Kidney (tissue), 14 donors: Measurements from ENCODE around the gene CCDC127. TPM values are rescaled to one million over a fixed set of nuclear protein-coding genes. Genes with fewer than 3 reads are reported as not detected.
A peak's percentile ranks its signal among the peaks of the same experiment; 100 is the strongest.
"Not testable (repeated sequence)": the region's sequence is repeated elsewhere in the genome, so short reads cannot be mapped to it uniquely, and the experiment has no call there.

Source experiments
- DNase-seq, 5 donors: peaks; one replicate each; pipeline ENCODE4 v3.0.0-alpha.2; 2013 to 2020
- FAIRE-seq: peaks from 2 replicates; lab custom pipeline; 2012; peaks lifted over from hg19 to GRCh38; lab: Jason Lieb, UNC
- H3K27ac ChIP-seq, 2 donors: one replicate each; pipeline ENCODE4 v1.7.0; 2013; ENCODE audit warnings: low read depth in 2 of 2, low read length in 2 of 2, inconsistent platforms in 1 of 2
- H3K27me3 ChIP-seq: one replicate; pipeline ENCODE4 v1.7.1; 2013; ENCODE audit warnings: low read length, inconsistent platforms; ENCODE audit not compliant: control insufficient read depth, insufficient read depth
- H3K36me3 ChIP-seq, 3 donors: one replicate each; pipeline versions ENCODE4 v1.7.0 to v1.7.1; 2013; ENCODE audit warnings: low read length in 3 of 3, control low read depth in 1 of 3, inconsistent platforms in 1 of 3; ENCODE audit not compliant: insufficient read depth in 3 of 3, control insufficient read depth in 2 of 3
- H3K4me1 ChIP-seq, 3 donors: one replicate each; pipeline versions ENCODE4 v1.7.0 to v1.7.1; 2013; ENCODE audit warnings: low read length in 3 of 3, inconsistent platforms in 1 of 3, low read depth in 1 of 3; ENCODE audit not compliant: control insufficient read depth in 2 of 3, insufficient read depth in 2 of 3
- H3K4me3 ChIP-seq, 3 donors: one replicate each; pipeline versions ENCODE4 v1.7.0 to v1.8.1; 2013; ENCODE audit warnings: low read length in 3 of 3, control low read depth in 1 of 3, inconsistent platforms in 1 of 3
- H3K9ac ChIP-seq, 3 donors: one replicate each; pipeline versions ENCODE4 v1.7.0 to v1.7.1; 2013; ENCODE audit warnings: low read length in 3 of 3, control low read depth in 1 of 3, inconsistent platforms in 1 of 3
- H3K9me3 ChIP-seq, 3 donors: one replicate each; pipeline versions ENCODE4 v1.7.0 to v1.7.1; 2013; ENCODE audit warnings: low read length in 3 of 3, control low read depth in 1 of 3, inconsistent platforms in 1 of 3; ENCODE audit not compliant: control insufficient read depth in 2 of 3, insufficient read depth in 1 of 3
- CTCF ChIP-seq: IDR thresholded peaks from 3 replicates; pipeline ENCODE4 v1.5.1; 2012; ENCODE audit warnings: mild to moderate bottlenecking, moderate library complexity, borderline replicate concordance; ENCODE audit not compliant: insufficient read depth; ENCODE audit errors: extremely low read depth
- intact Hi-C: fragments of 100-400 bp; cut with DNase I; formaldehyde crosslinking; loops from one replicate; pipeline ENCODE4 v1.11.1; 2022
- polyA plus RNA-seq: library from polyadenylated mRNA; stranded (reverse); fragments of 350-450 nt; fragmentation: Illumina TruSeq; extraction: RNeasy Lipid Tissue Mini Kit (QIAGEN cat#74804); gene quantifications from one replicate; pipeline ENCODE4 v1.2.3, GENCODE V29; 2014; ENCODE audit warnings: low read depth, low replicate concordance; ENCODE audit not compliant: insufficient read depth
- total RNA-seq: library from RNA; stranded (reverse); fragmentation: NEBNext Ultra II Directional; extraction: Animal tissue kit (Norgen Biotek cat#: 25700); gene quantifications from one replicate; pipeline ENCODE4 v1.2.1, GENCODE V29; 2021
- donor health status: control.
- donor health status: control.
- donor health status: control.
- donor health status: control.
- donor health status: control.
- donor health status: DM: yes; HTN: yes; CAD: no.
- donor health status: Normal renal cell carcinoma (clear cell type).

CCDC127 gene
- total and polyA plus RNA-seq, 2 donors from 2014 or later = 3.2 to 5.9 TPM

- intact Hi-C loops, FAIRE-seq: not testable (repeated sequence)
- peaks cover 3 to 25% (median 19%) of the 10 kb centered on the region in 3 donors for H3K36me3 ChIP-seq
These were observed 23.2 kb upstream of the CCDC127 start for GRCh38 chr5:241045-241669.

GRCh38 chr5:240550-240949, 22.6 kb upstream of the CCDC127 start:
- intact Hi-C loops, FAIRE-seq, H3K4me1 ChIP-seq, H3K27ac ChIP-seq, DNase-seq, H3K4me3 ChIP-seq, H3K9ac ChIP-seq, H3K9me3 ChIP-seq, H3K27me3 ChIP-seq: not testable (repeated sequence)
- H3K36me3 ChIP-seq = peaks cover 3 to 25% (median 19%) of the 10 kb centered on the region in 3 donors

More at GRCh38 chr5:241045-241669, 23.2 kb upstream of the CCDC127 start:
- H3K27ac ChIP-seq, H3K27me3 ChIP-seq, DNase-seq, H3K9ac ChIP-seq, H3K4me3 ChIP-seq, H3K9me3 ChIP-seq, H3K4me1 ChIP-seq: not testable (repeated sequence)

- FAIRE-seq, intact Hi-C loops: not testable (repeated sequence)
These were observed 20.0 kb upstream of the CCDC127 start for GRCh38 chr5:237931-238330.

GRCh38 chr5:235527-235926, 17.6 kb upstream of the CCDC127 start:
- H3K4me1 ChIP-seq, intact Hi-C loops, FAIRE-seq, H3K27me3 ChIP-seq, H3K27ac ChIP-seq, H3K4me3 ChIP-seq, H3K9ac ChIP-seq, H3K9me3 ChIP-seq, DNase-seq: not testable (repeated sequence)
- H3K36me3 ChIP-seq = peaks cover 0 to 30% (median 23%) of the 10 kb centered on the region in 3 donors

More at GRCh38 chr5:237931-238330, 20.0 kb upstream of the CCDC127 start:
- not testable (repeated sequence) for DNase-seq, H3K9me3 ChIP-seq, H3K9ac ChIP-seq, H3K4me3 ChIP-seq, H3K27ac ChIP-seq, H3K27me3 ChIP-seq, H3K4me1 ChIP-seq
- peaks cover 3 to 41% (median 35%) of the 10 kb centered on the region in 3 donors for H3K36me3 ChIP-seq

- FAIRE-seq = no peak
- intact Hi-C loops = no loop called here
These were observed 16.5 kb upstream of the CCDC127 start for GRCh38 chr5:234450-234849.

GRCh38 chr5:233426-233825, 15.5 kb upstream of the CCDC127 start:
- peaks cover 10 to 44% (median 30%) of the 10 kb centered on the region in 3 donors for H3K36me3 ChIP-seq
- H3K9me3 ChIP-seq, H3K27ac ChIP-seq, H3K27me3 ChIP-seq, intact Hi-C loops, H3K4me1 ChIP-seq, FAIRE-seq, H3K4me3 ChIP-seq, H3K9ac ChIP-seq: not testable (repeated sequence)
- peak in 3 of 5 donors; percentile 39 to 61 (median 51) for DNase-seq

More at GRCh38 chr5:234450-234849, 16.5 kb upstream of the CCDC127 start:
- Histone ChIP-seq H3K27ac (no peak overlapping the region), H3K36me3 (peaks cover 4 to 34% (median 25%) of the 10 kb centered on the region in 3 donors), H3K4me3 (no peak overlapping the region), H3K4me1 (no peaks in the 10 kb centered on the region), H3K27me3 (no peaks in the 10 kb centered on the region), H3K9me3 (no peaks in the 10 kb centered on the region), H3K9ac (no peak overlapping the region)
- no peak for TF ChIP-seq CTCF
- DNase-seq = no peak
